Psoas muscle (tissue), 8 donors: Measurements from ENCODE around the gene GPR143. TPM values are rescaled to one million over a fixed set of nuclear protein-coding genes. Genes with fewer than 3 reads are reported as not detected.

ENCODE experiments used
- ATAC-seq, 4 donors: fragments of 200-7000 bp; cut with Tn5 transposase; one replicate each; pipeline ENCODE4 v1.9.1; 2020; ENCODE audit warnings: moderate library complexity in 3 of 4, mild to moderate bottlenecking in 2 of 4
- DNase-seq, 2 donors: peaks; one replicate each; pipeline ENCODE4 v3.0.0-alpha.2; 2020
- H3K27ac ChIP-seq: fragments of 200-600 bp; one replicate; pipeline ENCODE4 v1.8.0; 2022
- H3K27me3 ChIP-seq, 3 donors: fragments of 200-600 bp in 1 of 3; one replicate each; pipeline versions ENCODE4 v1.6.1 to v1.8.0; 2013 to 2022; ENCODE audit warnings: low read length in 2 of 3, mild to moderate bottlenecking in 2 of 3, moderate library complexity in 1 of 3; ENCODE audit not compliant: insufficient read depth in 3 of 3
- H3K36me3 ChIP-seq, 2 donors: fragments of 200-600 bp in 1 of 2; one replicate each; pipeline versions ENCODE4 v1.6.1 to v1.8.0; 2013 to 2022; ENCODE audit warnings: low read depth in 1 of 2, mild to moderate bottlenecking in 1 of 2, moderate library complexity in 1 of 2; ENCODE audit not compliant: insufficient read depth in 1 of 2
- H3K4me1 ChIP-seq: fragments of 200-600 bp; one replicate; pipeline ENCODE4 v1.8.0; 2022
- H3K4me3 ChIP-seq: fragments of 200-600 bp; one replicate; pipeline ENCODE4 v1.8.0; 2022; ENCODE audit warnings: mild to moderate bottlenecking
- H3K9me3 ChIP-seq: fragments of 200-600 bp; one replicate; pipeline ENCODE4 v1.8.0; 2022
- CTCF ChIP-seq: fragments of 200-600 bp; IDR thresholded peaks from one replicate; pipeline ENCODE4 v1.8.0; 2022; ENCODE audit warnings: antibody characterized with exemption
- WGBS, 3 donors: extraction: QIAGEN DNeasy Blood & Tissue Kit; methylation state at CpG; one replicate each; pipeline versions ENCODE4 v1.1.6 to v1.1.7; 2013; 5-methylcytosine and 5-hydroxymethylcytosine counted together
- intact Hi-C, 2 donors: fragments of 100-400 bp; cut with DNase I; formaldehyde crosslinking; loops; one replicate each; pipeline versions ENCODE4 v1.11.0 to v1.14.2; 2022
- polyA plus RNA-seq, 3 donors: library from polyadenylated mRNA; stranded (reverse); fragments of 200-250 nt; gene quantifications; one replicate each; pipeline ENCODE4 v1.2.3, GENCODE V29; 2013
- total RNA-seq, 4 donors: library from RNA; stranded (reverse); fragmentation: NEBNext Ultra II Directional in 2 of 4; extraction: Animal tissue kit (Norgen Biotek cat#: 25700) in 2 of 4; gene quantifications; one replicate each; pipeline versions ENCODE4 v1.2.1 to v1.2.4, GENCODE V29; 2021 to 2023
- donor health status: healthy with polysubstance abuse.
- donor health status: DM: no; HTN: no; CAD: no; lungs with moderate emphysema.
- donor health status: Bipolar disorder and iron deficiency.
- donor health status: healthy.
- donor health status: DM: yes; HTN: yes; CAD: no.
- donor health status: DM: no; HTN: no; CAD: no.
- donor health status: DM: no; HTN: no; CAD: no.
- donor health status: DM: yes; HTN: yes; CAD: no.

The GPR143 gene
- total and polyA plus RNA-seq, 7 donors, result 0.03 TPM; not detected in 6

GRCh38 chrX:9765072-9765736 is 443 bp downstream of the GPR143 start:
- ATAC-seq (no peak), DNase-seq (no peak)
- Histone ChIP-seq H3K4me1 (no peaks in the 10 kb centered on the region), H3K9me3 (no peaks in the 10 kb centered on the region), H3K27me3 (peaks cover 0 to 43% (median 0%) of the 10 kb centered on the region in 3 donors), H3K4me3 (no peak overlapping the region), H3K36me3 (no peaks in the 10 kb centered on the region), H3K27ac (no peak overlapping the region)
- WGBS, 3 donors, result 11 to 20% (median 13%) methylated on average over 34 to 67 of the region's 67 CpGs
- intact Hi-C loops, result no loop called here
- no peak for TF ChIP-seq CTCF

GRCh38 chrX:9759337-9759736 is 6.3 kb downstream of the GPR143 start:
- DNase-seq (no peak), ATAC-seq (no peak)
- intact Hi-C loops, result no loop called here
- H3K4me3 ChIP-seq, result no peak overlapping the region
- no peak for TF ChIP-seq CTCF
- WGBS, 3 donors, result 52 to 69% (median 57%) methylated on average over 8 of the region's 8 CpGs
- peaks cover 0 to 16% (median 0%) of the 10 kb centered on the region in 3 donors for H3K27me3 ChIP-seq
- H3K4me1 ChIP-seq, result no peaks in the 10 kb centered on the region
- no peak overlapping the region for H3K27ac ChIP-seq
- peaks cover 10% of the 10 kb centered on the region for H3K9me3 ChIP-seq
- H3K36me3 ChIP-seq, result no peaks in the 10 kb centered on the region

- peaks cover 0 to 4% (median 0%) of the 10 kb centered on the region in 3 donors for H3K27me3 ChIP-seq
- DNase-seq (no peak), ATAC-seq (no peak)
- no peak overlapping the region for H3K4me3 ChIP-seq
- no peaks in the 10 kb centered on the region for H3K4me1 ChIP-seq
- intact Hi-C loops, result no loop called here
- no peak overlapping the region for H3K27ac ChIP-seq
- H3K36me3 ChIP-seq, result no peaks in the 10 kb centered on the region
- TF ChIP-seq CTCF, result no peak
- WGBS, 3 donors, result 41 to 52% (median 46%) methylated on average over 4 of the region's 4 CpGs
- H3K9me3 ChIP-seq, result peaks cover 10% of the 10 kb centered on the region
These were observed 7.5 kb downstream of the GPR143 start for GRCh38 chrX:9758021-9758638.

GRCh38 chrX:9757366-9757765 is 8.3 kb downstream of the GPR143 start:
- ATAC-seq, result no peak
- peaks cover 10% of the 10 kb centered on the region for H3K9me3 ChIP-seq
- H3K27me3 ChIP-seq, result peaks cover 0 to 4% (median 0%) of the 10 kb centered on the region in 3 donors
- H3K27ac ChIP-seq, result no peak overlapping the region
- H3K36me3 ChIP-seq, result no peaks in the 10 kb centered on the region
- no peak for DNase-seq
- intact Hi-C loops, result no loop called here
- no peak overlapping the region for H3K4me3 ChIP-seq
- no peaks in the 10 kb centered on the region for H3K4me1 ChIP-seq
- 84 to 95% (median 91%) methylated on average over 7 of the region's 7 CpGs for WGBS, 3 donors
- no peak for TF ChIP-seq CTCF
